ENCODE measurements around the gene CALY. TPM values are rescaled to one million over a fixed set of nuclear protein-coding genes. Genes with fewer than 3 reads are reported as not detected.
"Not testable (repeated sequence)": the region's sequence is repeated elsewhere in the genome, so short reads cannot be mapped to it uniquely, and the experiment has no call there.

Gene CALY
- 0.11 TPM for polyA plus RNA-seq (2013, experiment 1 of 2; ENCODE audit: insufficient read length)
- polyA plus RNA-seq (2013, experiment 2 of 2; ENCODE audit: insufficient read length): not detected

GRCh38 chr10:133336577-133337369, at the start of gene CALY:
Gene CALY (minus strand): TSS chr10:133336896. CDS start chr10:133328989, 7,907 bp downstream.
- no peak for DNase-seq

- DNase-seq: no peak
These were observed 48.5 kb upstream of the CALY start for GRCh38 chr10:133385214-133385613.

GRCh38 chr10:133384071-133384470, 47.4 kb upstream of the CALY start:
- DNase-seq: no peak

- DNase-seq: no peak
These were observed 46.9 kb upstream of the CALY start for GRCh38 chr10:133383551-133383950.

GRCh38 chr10:133381036-133381435, 44.3 kb upstream of the CALY start:
- no peak for DNase-seq

GRCh38 chr10:133379801-133380666, 43.3 kb upstream of the CALY start:
- no peak for DNase-seq

GRCh38 chr10:133379152-133379800, 42.6 kb upstream of the CALY start, which contains the start of gene PAOX:
Gene PAOX (plus strand): TSS chr10:133379262. CDS start chr10:133379317, 55 bp downstream.
- DNase-seq: peak; percentile 64

GRCh38 chr10:133378251-133379096, 41.8 kb upstream of the CALY start:
- peak; percentile 39 for DNase-seq

GRCh38 chr10:133377818-133378250, 41.1 kb upstream of the CALY start:
- DNase-seq: no peak

- DNase-seq: no peak
These were observed 40.5 kb upstream of the CALY start for GRCh38 chr10:133377025-133377817.

- DNase-seq: not testable (repeated sequence)
These were observed 39.5 kb upstream of the CALY start for GRCh38 chr10:133376183-133376582.

GRCh38 chr10:133375357-133376115, 38.8 kb upstream of the CALY start:
- no peak for DNase-seq

GRCh38 chr10:133373174-133374090, 36.7 kb upstream of the CALY start, which contains the start of gene ECHS1:
Gene ECHS1 (minus strand): TSS chr10:133373354. CDS start chr10:133373333, 21 bp downstream.
- peak; percentile 90 for DNase-seq

- DNase-seq: no peak
These were observed 35.8 kb upstream of the CALY start for GRCh38 chr10:133372507-133372906.

- DNase-seq: no peak
These were observed 33.5 kb upstream of the CALY start for GRCh38 chr10:133370030-133370786.

- DNase-seq: no peak
These were observed 31.5 kb upstream of the CALY start for GRCh38 chr10:133368153-133368552.

- DNase-seq: not testable (repeated sequence)
These were observed 30.8 kb upstream of the CALY start for GRCh38 chr10:133367461-133367860.

GRCh38 chr10:133366751-133367150, 30.1 kb upstream of the CALY start:
- DNase-seq: no peak

Measured in fibroblast of skin of back (primary cell).